CD4-positive, alpha-beta memory T cell (primary cell): ENCODE data around the gene HIPK3. TPM values are rescaled to one million over a fixed set of nuclear protein-coding genes. Genes with fewer than 3 reads are reported as not detected.

ENCODE experiments used
- CTCF ChIA-PET: fragments of 350-600 bp; sonication (Branson Sonifier 250); formaldehyde crosslinking; loops from one replicate; lab custom pipeline; 2021; ENCODE audit warnings: inconsistent platforms; ENCODE audit not compliant: partially characterized antibody; lab: Charles Lee
- POLR2A ChIA-PET: fragments of 350-600 bp; sonication (Branson Sonifier 250); formaldehyde crosslinking; loops from one replicate; lab custom pipeline; 2021; ENCODE audit not compliant: partially characterized antibody; lab: Charles Lee
- DNase-seq, 5 donors: peaks; one replicate each; pipeline versions ENCODE4 v3.0.0 to v3.0.0-alpha.2; 2020 to 2022; ENCODE audit warnings: mixed read lengths in 1 of 5
- H3K27ac ChIP-seq: one replicate; pipeline ENCODE4 v1.7.0; 2013; ENCODE audit warnings: low read depth, low read length
- H3K27me3 ChIP-seq: 2 replicates; pipeline ENCODE4 v1.7.0; 2013; ENCODE audit warnings: mild to moderate bottlenecking, low read length, moderate library complexity; ENCODE audit not compliant: insufficient read depth
- H3K36me3 ChIP-seq: 2 replicates; pipeline ENCODE4 v1.7.0; 2013; ENCODE audit warnings: mild to moderate bottlenecking, low read length, moderate library complexity; ENCODE audit not compliant: insufficient read depth
- H3K4me1 ChIP-seq: 2 replicates; pipeline ENCODE4 v1.7.0; 2013; ENCODE audit warnings: mild to moderate bottlenecking, low read length, moderate library complexity; ENCODE audit not compliant: insufficient read depth
- H3K4me3 ChIP-seq, 2 donors: one replicate each; pipeline ENCODE4 v1.7.0; 2013; ENCODE audit warnings: low read length in 2 of 2, mild to moderate bottlenecking in 1 of 2
- H3K9me3 ChIP-seq, 2 donors: one replicate each; pipeline ENCODE4 v1.7.0; 2013; ENCODE audit warnings: low read length in 2 of 2, control low read depth in 1 of 2; ENCODE audit not compliant: control insufficient read depth in 1 of 2
- H3K27ac Mint-ChIP-seq, 7 donors: one replicate each; pipeline ENCODE4 v1.8.0; 2020 to 2021; ENCODE audit warnings: mixed read lengths in 7 of 7, mild to moderate bottlenecking in 6 of 7, inconsistent platforms in 3 of 7, moderate library complexity in 3 of 7
- H3K27me3 Mint-ChIP-seq, 2 donors: one replicate each; pipeline ENCODE4 v1.8.0; 2020 to 2021; ENCODE audit warnings: mixed read lengths in 2 of 2
- H3K36me3 Mint-ChIP-seq, 2 donors: one replicate each; pipeline ENCODE4 v1.8.0; 2020 to 2021; ENCODE audit warnings: mixed read lengths in 2 of 2, inconsistent platforms in 1 of 2, mild to moderate bottlenecking in 1 of 2
- H3K4me1 Mint-ChIP-seq, 4 donors: one replicate each; pipeline ENCODE4 v1.8.0; 2020 to 2021; ENCODE audit warnings: mixed read lengths in 4 of 4, mild to moderate bottlenecking in 1 of 4
- H3K4me3 Mint-ChIP-seq, 8 donors: one replicate each; pipeline ENCODE4 v1.8.0; 2020 to 2021; ENCODE audit warnings: mixed read lengths in 8 of 8, mild to moderate bottlenecking in 7 of 8, moderate library complexity in 6 of 8, inconsistent platforms in 3 of 8
- H3K9me3 Mint-ChIP-seq, 8 donors: one replicate each; pipeline ENCODE4 v1.8.0; 2020 to 2021; ENCODE audit warnings: mixed read lengths in 8 of 8, mild to moderate bottlenecking in 5 of 8, inconsistent platforms in 3 of 8, moderate library complexity in 1 of 8
- intact Hi-C: fragments of 100-400 bp; cut with micrococcal nuclease; formaldehyde crosslinking; loops from one replicate; pipeline ENCODE4 v1.15.1; 2023
- polyA plus RNA-seq, 2 donors: library from polyadenylated mRNA; unstranded; fragments of 300-500 nt; fragmentation: Illumina TruSeq; gene quantifications; one replicate each; pipeline ENCODE4 v1.2.3, GENCODE V29; 2021
- total RNA-seq, 2 experiments: library from RNA; stranded (reverse); gene quantifications; one replicate each; pipeline ENCODE4 v1.2.3, GENCODE V29; 2021

The HIPK3 gene
- total and polyA plus RNA-seq, 4 experiments from 2014 or later: 31.1 to 92.0 (median 59.8) TPM

DNA sequence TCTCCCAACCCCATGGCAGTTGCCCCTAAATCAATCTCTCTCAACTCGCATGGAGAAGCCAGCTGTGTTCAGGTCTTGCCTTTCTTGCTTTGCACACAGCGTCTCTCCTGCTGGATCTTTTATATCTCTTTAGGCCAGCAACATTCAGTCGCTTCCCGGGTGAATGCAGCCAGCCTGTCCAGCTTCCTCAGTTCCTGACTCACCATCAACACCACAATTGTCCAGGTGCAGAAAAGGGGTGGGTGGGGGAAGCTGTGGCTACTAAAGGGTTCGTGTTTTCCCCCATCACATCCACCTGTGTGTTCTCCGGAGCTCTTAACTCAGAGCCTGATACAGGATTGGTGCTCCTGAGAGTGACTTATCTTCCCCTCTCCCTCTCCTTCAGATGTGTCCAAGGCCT, 116.5 kb downstream of the HIPK3 start:
- CTCF ChIA-PET: no interaction called here
- POLR2A ChIA-PET: no interaction called here
- H3K4me1 ChIP-seq: no peaks in the 10 kb centered on the region
- no peak overlapping the region for H3K4me3 ChIP-seq
- H3K27me3 ChIP-seq: peaks cover 13% of the 10 kb centered on the region
- intact Hi-C loops: no loop called here
- peaks cover 33 to 45% of the 10 kb centered on the region in 2 donors for H3K27me3 Mint-ChIP-seq
- H3K4me1 Mint-ChIP-seq: peaks cover 0 to 7% (median 2%) of the 10 kb centered on the region in 4 donors
- H3K27ac Mint-ChIP-seq: no peak overlapping the region
- no peaks in the 10 kb centered on the region for H3K9me3 Mint-ChIP-seq
- H3K27ac ChIP-seq: no peak overlapping the region
- no peak for DNase-seq
- no peaks in the 10 kb centered on the region for H3K36me3 ChIP-seq
- no peak overlapping the region for H3K4me3 Mint-ChIP-seq
- H3K9me3 ChIP-seq: no peaks in the 10 kb centered on the region
- H3K36me3 Mint-ChIP-seq: no peaks in the 10 kb centered on the region

DNA sequence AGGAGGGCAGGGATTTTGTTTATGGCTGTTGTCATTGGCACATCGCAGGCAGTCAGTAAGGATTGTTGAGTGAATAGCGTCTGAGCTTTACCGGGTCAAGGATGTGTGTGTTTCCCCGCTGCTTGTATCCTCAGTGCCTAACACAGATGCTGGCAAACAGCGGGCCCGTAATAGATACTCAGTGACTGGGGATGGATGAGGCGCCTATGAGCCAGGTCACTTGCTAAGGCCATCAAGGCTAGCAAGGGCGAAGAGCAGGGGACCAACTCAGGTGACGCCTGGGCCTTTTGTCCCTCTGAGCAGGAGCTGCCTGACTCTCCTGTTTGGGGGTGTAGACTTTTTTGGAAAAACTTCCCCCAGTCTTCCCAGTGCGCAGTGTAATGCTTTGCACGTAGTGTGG, 118.1 kb downstream of the HIPK3 start:
- intact Hi-C loops: no loop called here
- CTCF ChIA-PET: no interaction called here
- H3K27me3 Mint-ChIP-seq: peaks cover 39 to 51% of the 10 kb centered on the region in 2 donors
- peaks cover 0 to 7% (median 2%) of the 10 kb centered on the region in 4 donors for H3K4me1 Mint-ChIP-seq
- no peaks in the 10 kb centered on the region for H3K4me1 ChIP-seq
- no peaks in the 10 kb centered on the region for H3K9me3 Mint-ChIP-seq
- no peak overlapping the region for H3K27ac ChIP-seq
- DNase-seq: no peak
- no peak overlapping the region for H3K27ac Mint-ChIP-seq
- H3K4me3 ChIP-seq: no peak overlapping the region
- peak overlapping the region in 7 of 8 donors; percentile 37 to 73 (median 44) for H3K4me3 Mint-ChIP-seq
- H3K27me3 ChIP-seq: peaks cover 13% of the 10 kb centered on the region
- no peaks in the 10 kb centered on the region for H3K36me3 Mint-ChIP-seq
- POLR2A ChIA-PET: no interaction called here
- no peaks in the 10 kb centered on the region for H3K36me3 ChIP-seq
- H3K9me3 ChIP-seq: no peaks in the 10 kb centered on the region

DNA sequence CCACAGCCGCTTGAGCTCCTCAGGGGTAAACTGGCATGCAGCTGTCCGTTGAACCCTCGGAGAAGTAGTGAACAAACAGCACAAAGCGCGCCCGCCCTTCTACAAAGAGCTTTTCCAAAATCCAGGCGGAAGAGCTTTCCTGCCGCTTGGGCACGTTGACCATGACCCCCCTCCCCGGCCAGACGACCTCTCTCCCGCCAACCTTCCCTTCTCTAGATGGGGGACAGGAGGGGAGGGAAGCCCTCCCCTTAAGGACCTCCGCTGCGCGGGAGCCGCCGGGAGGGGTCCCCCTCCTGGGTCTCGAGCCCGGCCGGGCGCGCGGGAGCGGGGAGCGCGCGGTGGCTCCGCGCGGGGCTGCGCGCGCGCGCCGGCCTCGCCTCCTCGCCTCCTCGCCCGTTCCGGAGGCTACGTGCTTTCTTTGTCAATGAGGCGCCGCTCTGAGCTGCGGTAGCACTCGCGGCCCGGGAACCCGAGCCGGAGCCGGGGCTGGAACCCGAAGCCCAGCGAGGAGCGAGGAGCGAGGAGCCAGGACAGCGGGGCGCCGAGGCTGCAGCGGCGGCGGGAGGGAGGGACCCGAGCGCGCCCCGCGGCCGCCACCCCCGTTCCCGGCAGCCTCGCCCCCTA, 118.6 kb downstream of the HIPK3 start, which contains the start of gene KIAA1549L:
TSS of gene KIAA1549L (plus strand) at position 421 of the 624 bp plus-strand sequence.
- no peaks in the 10 kb centered on the region for H3K36me3 Mint-ChIP-seq
- H3K27ac ChIP-seq: no peak within 1 kb of the TSS
- H3K4me3 ChIP-seq: no peak within 1 kb of the TSS
- ChIA-PET POLR2A (no interaction called here), CTCF (no interaction called here)
- no peaks in the 10 kb centered on the region for H3K9me3 ChIP-seq
- peaks cover 13% of the 10 kb centered on the region for H3K27me3 ChIP-seq
- DNase-seq: no peak
- peaks cover 39 to 50% of the 10 kb centered on the region in 2 donors for H3K27me3 Mint-ChIP-seq
- intact Hi-C loops: no loop called here
- no peaks in the 10 kb centered on the region for H3K4me1 ChIP-seq
- peak within 1 kb of the TSS in 7 of 8 donors; percentile 37 to 73 (median 44) for H3K4me3 Mint-ChIP-seq
- H3K36me3 ChIP-seq: no peaks in the 10 kb centered on the region
- H3K9me3 Mint-ChIP-seq: no peaks in the 10 kb centered on the region
- H3K27ac Mint-ChIP-seq: no peak within 1 kb of the TSS
- H3K4me1 Mint-ChIP-seq: peaks cover 0 to 7% (median 2%) of the 10 kb centered on the region in 4 donors

DNA sequence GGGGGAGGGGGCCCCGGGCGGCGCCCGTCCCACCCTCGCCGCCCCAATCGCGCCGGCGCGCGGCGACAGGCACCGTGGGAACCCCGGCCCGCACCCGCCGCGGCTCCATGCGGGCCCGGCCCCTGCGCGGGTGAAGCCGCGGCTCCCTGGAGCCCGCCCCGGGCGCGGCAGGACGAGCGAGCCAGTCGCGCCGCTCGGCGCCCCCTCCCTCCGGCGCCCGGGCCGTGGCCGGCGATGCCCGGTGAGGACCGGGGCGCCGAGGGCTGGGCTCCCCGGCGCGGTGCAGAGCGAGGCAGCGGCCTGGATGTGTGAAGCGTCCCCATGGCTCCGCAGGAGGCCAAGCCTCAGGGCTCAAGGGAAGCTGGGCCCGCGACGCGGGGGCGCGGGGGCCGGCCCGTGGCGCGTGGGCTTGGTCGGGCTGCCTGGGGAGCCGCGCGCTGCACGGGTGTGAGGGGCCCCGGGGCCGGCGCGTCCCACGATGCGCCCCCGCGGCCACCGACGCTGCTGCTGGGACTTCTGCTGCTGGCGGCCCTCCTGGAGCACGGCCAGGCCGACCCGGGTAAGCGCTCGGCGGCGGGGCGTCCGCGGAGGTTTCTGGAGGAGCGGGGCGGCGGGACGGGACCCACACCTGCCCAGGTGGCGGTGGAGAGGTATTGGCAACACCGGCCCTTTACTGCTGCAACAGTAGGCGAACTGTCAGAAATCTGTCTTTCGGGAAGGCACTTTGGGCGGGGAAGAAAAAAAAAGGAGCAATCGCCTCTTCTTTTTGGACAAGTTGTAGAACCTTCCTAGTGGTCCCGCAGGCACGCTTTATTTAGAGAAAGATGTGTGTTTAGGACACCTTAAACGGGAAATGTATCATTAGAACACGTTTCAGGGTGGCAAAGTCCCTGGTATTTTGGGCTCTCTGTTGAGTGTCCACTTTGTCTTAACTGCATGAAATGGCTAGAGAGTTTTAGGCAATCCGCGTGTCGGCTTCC, 119.4 kb downstream of the HIPK3 start:
- ChIA-PET POLR2A (no interaction called here), CTCF (no interaction called here)
- H3K4me3 Mint-ChIP-seq: no peak overlapping the region
- H3K27ac Mint-ChIP-seq: no peak overlapping the region
- no peaks in the 10 kb centered on the region for H3K4me1 ChIP-seq
- no peak overlapping the region for H3K4me3 ChIP-seq
- H3K27me3 Mint-ChIP-seq: peaks cover 39 to 49% of the 10 kb centered on the region in 2 donors
- H3K36me3 ChIP-seq: no peaks in the 10 kb centered on the region
- peaks cover 13% of the 10 kb centered on the region for H3K27me3 ChIP-seq
- H3K9me3 Mint-ChIP-seq: no peaks in the 10 kb centered on the region
- H3K36me3 Mint-ChIP-seq: no peaks in the 10 kb centered on the region
- H3K9me3 ChIP-seq: no peaks in the 10 kb centered on the region
- no peak for DNase-seq
- no peak overlapping the region for H3K27ac ChIP-seq
- intact Hi-C loops: no loop called here
- peaks cover 0 to 7% (median 2%) of the 10 kb centered on the region in 4 donors for H3K4me1 Mint-ChIP-seq

DNA sequence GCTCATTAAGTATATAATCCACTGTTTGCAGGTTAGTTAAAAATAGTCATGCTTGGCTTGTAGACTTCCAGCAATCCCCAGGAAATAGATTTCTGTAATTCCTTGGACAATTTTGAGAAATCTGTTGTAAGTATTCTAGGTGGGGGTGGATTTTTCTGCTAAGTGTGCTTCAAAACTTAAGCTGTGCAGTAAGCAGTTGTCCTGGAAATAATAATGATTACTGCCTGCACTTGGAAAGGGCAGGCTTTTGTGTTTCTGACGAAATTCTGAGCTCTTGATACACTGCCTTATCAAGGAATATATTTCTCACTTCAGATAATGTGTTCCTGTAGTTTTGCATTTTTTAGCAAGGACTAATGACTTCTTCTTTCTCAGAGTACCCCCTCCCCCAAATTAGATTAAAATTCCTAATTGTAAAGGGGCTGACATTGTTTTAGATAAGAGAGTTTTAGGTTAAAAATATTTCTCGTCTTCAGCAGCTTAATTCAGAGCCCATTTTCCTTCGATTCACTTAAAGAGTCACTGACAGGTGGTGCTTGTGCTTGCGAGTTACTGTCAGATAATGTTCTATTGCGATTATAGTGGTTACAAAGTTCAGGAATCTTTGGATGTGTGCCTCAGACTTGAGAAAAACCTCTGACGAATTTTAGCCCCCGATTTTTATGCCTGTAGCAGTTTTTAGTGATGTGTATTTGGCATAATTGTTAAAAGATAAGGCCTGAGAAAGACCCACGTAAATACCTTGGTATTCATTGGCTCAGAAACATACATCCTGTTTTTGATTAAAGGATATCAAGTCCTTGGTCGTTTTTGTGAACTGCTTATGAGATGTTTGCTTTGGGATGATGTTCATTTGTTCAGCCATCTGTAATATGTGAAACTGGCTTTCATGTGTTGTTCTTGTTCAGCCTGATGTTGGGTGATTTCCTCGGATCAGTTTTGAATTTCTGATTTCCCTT, 120.5 kb downstream of the HIPK3 start:
- H3K27ac ChIP-seq: no peak overlapping the region
- Mint-ChIP-seq H3K27me3 (peaks cover 39 to 43% of the 10 kb centered on the region in 2 donors), H3K9me3 (no peaks in the 10 kb centered on the region), H3K4me3 (peak overlapping the region in 3 of 8 donors; percentile 4 to 8 (median 8)), H3K4me1 (peaks cover 0 to 7% (median 2%) of the 10 kb centered on the region in 4 donors), H3K27ac (no peak overlapping the region), H3K36me3 (no peaks in the 10 kb centered on the region)
- H3K4me3 ChIP-seq: no peak overlapping the region
- H3K4me1 ChIP-seq: no peaks in the 10 kb centered on the region
- intact Hi-C loops: no loop called here
- peaks cover 21% of the 10 kb centered on the region for H3K27me3 ChIP-seq
- ChIA-PET POLR2A (no interaction called here), CTCF (no interaction called here)
- no peak for DNase-seq
- no peaks in the 10 kb centered on the region for H3K36me3 ChIP-seq
- H3K9me3 ChIP-seq: no peaks in the 10 kb centered on the region

DNA sequence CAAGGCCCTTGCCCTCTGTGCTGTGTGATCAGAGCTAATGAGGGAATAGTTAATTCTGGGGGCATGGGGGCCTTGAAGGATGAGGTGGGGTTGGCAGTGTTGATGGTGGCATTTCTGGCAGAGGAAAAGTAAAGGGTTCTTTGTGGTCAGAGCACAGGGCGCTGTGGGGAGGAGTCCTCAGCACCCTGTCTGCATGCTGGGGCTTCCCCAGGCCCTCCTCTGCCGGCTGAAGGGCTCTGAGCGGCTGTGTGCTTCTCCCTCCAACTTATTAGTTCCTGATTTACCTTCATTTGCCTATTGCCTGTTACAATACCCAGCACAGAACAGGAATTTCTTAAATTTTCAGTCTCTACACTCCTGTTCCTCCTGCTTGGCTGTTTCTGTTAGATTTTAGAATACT, 122.8 kb downstream of the HIPK3 start:
- Histone ChIP-seq H3K27me3 (peaks cover 19% of the 10 kb centered on the region), H3K36me3 (no peaks in the 10 kb centered on the region), H3K9me3 (no peaks in the 10 kb centered on the region), H3K4me1 (no peaks in the 10 kb centered on the region), H3K4me3 (no peak overlapping the region), H3K27ac (no peak overlapping the region)
- DNase-seq: no peak
- intact Hi-C loops: no loop called here
- CTCF ChIA-PET: no interaction called here
- Mint-ChIP-seq H3K27ac (no peak overlapping the region), H3K27me3 (peaks cover 31 to 35% of the 10 kb centered on the region in 2 donors), H3K36me3 (no peaks in the 10 kb centered on the region), H3K9me3 (peaks cover 0 to 2% (median 0%) of the 10 kb centered on the region in 8 donors), H3K4me1 (peaks cover 0 to 7% (median 2%) of the 10 kb centered on the region in 4 donors), H3K4me3 (no peak overlapping the region)
- POLR2A ChIA-PET: no interaction called here
